Measurements from ENCODE around the gene ASH1L. TPM values are rescaled to one million over a fixed set of nuclear protein-coding genes. Genes with fewer than 3 reads are reported as not detected.

Gene ASH1L
- total RNA-seq, 1 donor from 2014 or later, result 43.7 TPM

- no peaks in the 10 kb centered on the region for H3K36me3 Mint-ChIP-seq
- no peaks in the 10 kb centered on the region for H3K9me3 Mint-ChIP-seq
- peak overlapping the region; percentile 37 for H3K4me3 Mint-ChIP-seq
- TF ChIP-seq, protein P1, sequence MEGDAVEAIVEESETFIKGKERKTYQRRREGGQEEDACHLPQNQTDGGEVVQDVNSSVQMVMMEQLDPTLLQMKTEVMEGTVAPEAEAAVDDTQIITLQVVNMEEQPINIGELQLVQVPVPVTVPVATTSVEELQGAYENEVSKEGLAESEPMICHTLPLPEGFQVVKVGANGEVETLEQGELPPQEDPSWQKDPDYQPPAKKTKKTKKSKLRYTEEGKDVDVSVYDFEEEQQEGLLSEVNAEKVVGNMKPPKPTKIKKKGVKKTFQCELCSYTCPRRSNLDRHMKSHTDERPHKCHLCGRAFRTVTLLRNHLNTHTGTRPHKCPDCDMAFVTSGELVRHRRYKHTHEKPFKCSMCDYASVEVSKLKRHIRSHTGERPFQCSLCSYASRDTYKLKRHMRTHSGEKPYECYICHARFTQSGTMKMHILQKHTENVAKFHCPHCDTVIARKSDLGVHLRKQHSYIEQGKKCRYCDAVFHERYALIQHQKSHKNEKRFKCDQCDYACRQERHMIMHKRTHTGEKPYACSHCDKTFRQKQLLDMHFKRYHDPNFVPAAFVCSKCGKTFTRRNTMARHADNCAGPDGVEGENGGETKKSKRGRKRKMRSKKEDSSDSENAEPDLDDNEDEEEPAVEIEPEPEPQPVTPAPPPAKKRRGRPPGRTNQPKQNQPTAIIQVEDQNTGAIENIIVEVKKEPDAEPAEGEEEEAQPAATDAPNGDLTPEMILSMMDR (conservative IDR thresholded peaks at IDR 0.05), result no peak
- peak overlapping the region; percentile 83 for H3K27ac Mint-ChIP-seq
- DNase-seq (ENCODE audit: extremely low spot score, unreplicated experiment), result no peak
- H3K27me3 Mint-ChIP-seq, result no peaks in the 10 kb centered on the region
- peaks cover 5% of the 10 kb centered on the region for H3K4me1 Mint-ChIP-seq (ENCODE audit: unreplicated experiment)
Observed at GRCh38 chr1:155304558-155305063, 258.0 kb downstream of the ASH1L start.

GRCh38 chr1:155301342-155301841 is 261.2 kb downstream of the ASH1L start, which contains the start of gene PKLR:
PKLR (minus strand) TSS chr1:155301438; CDS start chr1:155301395, 43 bp downstream.
- Mint-ChIP-seq H3K27ac (peak within 1 kb of the TSS; percentile 29), H3K9me3 (no peaks in the 10 kb centered on the region), H3K27me3 (peaks cover 8% of the 10 kb centered on the region), H3K4me1 (ENCODE audit: unreplicated experiment) (no peaks in the 10 kb centered on the region), H3K4me3 (no peak within 1 kb of the TSS), H3K36me3 (no peaks in the 10 kb centered on the region)
- DNase-seq (ENCODE audit: extremely low spot score, unreplicated experiment), result no peak
- TF ChIP-seq, protein P1 (conservative IDR thresholded peaks at IDR 0.05), result no peak

- Mint-ChIP-seq H3K4me3 (no peak overlapping the region), H3K27ac (peak overlapping the region; percentile 29), H3K27me3 (peaks cover 8% of the 10 kb centered on the region), H3K36me3 (no peaks in the 10 kb centered on the region), H3K9me3 (no peaks in the 10 kb centered on the region), H3K4me1 (ENCODE audit: unreplicated experiment) (no peaks in the 10 kb centered on the region)
- TF ChIP-seq, protein P1 (conservative IDR thresholded peaks at IDR 0.05), result no peak
- no peak for DNase-seq (ENCODE audit: extremely low spot score, unreplicated experiment)
Observed at GRCh38 chr1:155300553-155301329, 261.9 kb downstream of the ASH1L start.

GRCh38 chr1:155300024-155300423 is 262.6 kb downstream of the ASH1L start:
- TF ChIP-seq, protein P1 (conservative IDR thresholded peaks at IDR 0.05), result no peak
- peaks cover 8% of the 10 kb centered on the region for H3K27me3 Mint-ChIP-seq
- H3K4me3 Mint-ChIP-seq, result no peak overlapping the region
- no peak for DNase-seq (ENCODE audit: extremely low spot score, unreplicated experiment)
- H3K9me3 Mint-ChIP-seq, result no peaks in the 10 kb centered on the region
- no peak overlapping the region for H3K27ac Mint-ChIP-seq
- no peaks in the 10 kb centered on the region for H3K4me1 Mint-ChIP-seq (ENCODE audit: unreplicated experiment)
- H3K36me3 Mint-ChIP-seq, result no peaks in the 10 kb centered on the region

GRCh38 chr1:155297384-155297783 is 265.2 kb downstream of the ASH1L start:
- Mint-ChIP-seq H3K36me3 (no peaks in the 10 kb centered on the region), H3K4me3 (no peak overlapping the region), H3K9me3 (no peaks in the 10 kb centered on the region), H3K27ac (no peak overlapping the region), H3K27me3 (peaks cover 8% of the 10 kb centered on the region), H3K4me1 (ENCODE audit: unreplicated experiment) (no peaks in the 10 kb centered on the region)
- no peak for DNase-seq (ENCODE audit: extremely low spot score, unreplicated experiment)
- TF ChIP-seq, protein P1 (conservative IDR thresholded peaks at IDR 0.05), result no peak
